ENCODE measurements around the gene PANX2. TPM values are rescaled to one million over a fixed set of nuclear protein-coding genes. Genes with fewer than 3 reads are reported as not detected.

PANX2 gene
- total and polyA plus RNA-seq, 2 of the 4 experiments (the other 2 are of a cell fraction) = 0.18 to 1.7 TPM

DNA sequence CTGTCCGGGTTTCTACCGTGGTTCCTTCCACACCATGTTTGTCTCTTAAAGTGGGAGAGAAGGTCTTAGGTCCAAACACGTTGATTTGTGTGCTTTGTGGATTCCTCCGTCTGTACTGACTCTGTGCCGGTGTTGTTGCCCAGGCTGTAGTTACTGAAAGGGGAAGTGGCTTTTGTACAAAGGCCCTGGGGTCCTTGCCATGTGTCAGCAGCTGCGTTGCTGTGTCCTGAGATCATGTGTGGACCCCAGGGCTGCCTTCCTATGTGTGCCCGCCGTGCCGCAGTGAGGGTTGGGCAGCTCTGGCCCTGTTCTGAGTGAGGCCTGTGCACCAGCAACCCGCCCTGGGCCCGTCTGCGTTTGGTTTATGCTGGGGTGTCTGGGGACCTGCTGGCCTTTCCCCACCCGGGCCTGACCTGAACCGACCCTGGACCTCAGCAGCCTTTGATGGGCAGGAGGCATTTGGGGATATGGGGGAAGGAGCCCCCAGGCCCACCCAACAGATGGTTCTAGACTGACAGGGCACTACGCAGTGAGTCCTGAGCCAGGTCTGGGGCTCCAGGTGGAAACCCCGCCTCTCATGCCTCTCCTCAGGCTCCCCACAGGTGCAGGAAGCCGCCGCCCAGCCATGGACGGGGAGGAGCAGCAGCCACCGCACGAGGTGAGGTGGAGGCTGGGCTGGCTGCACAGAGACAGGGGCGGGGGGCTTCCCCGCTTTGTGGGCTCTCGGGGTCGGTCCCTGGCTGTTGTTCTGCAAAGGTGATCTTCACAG, 22.1 kb downstream of the PANX2 start:
- in situ Hi-C loops (cut with MboI; ENCODE audit: low sequenced_read_pairs) = no loop called here
- intact Hi-C loops (cut with micrococcal nuclease) = no loop called here
- Histone ChIP-seq H4K20me1 (ENCODE audit: insufficient read depth, low read length) (peaks cover 39% of the 10 kb centered on the region), H3K23ac (ENCODE audit: low read depth, low read length) (no peak overlapping the region), H3K4ac (ENCODE audit: low read depth, low read length) (no peak overlapping the region), H3K27me3 (ENCODE audit: control insufficient read depth, insufficient read depth, low read length) (no peaks in the 10 kb centered on the region), H4K8ac (ENCODE audit: low read depth in 2 of 2, low read length in 2 of 2) (no peak overlapping the region), H3K14ac (replicated peaks; ENCODE audit: low read depth, low read length) (no peak overlapping the region), H2AK9ac (replicated peaks; ENCODE audit: low read depth, low read length, poor library complexity) (no peak overlapping the region), H2AK5ac (ENCODE audit: low read depth, low read length) (no peak overlapping the region), H3K27ac (ENCODE audit: insufficient read depth, low read length) (no peak overlapping the region), H2BK120ac (ENCODE audit: low read depth, low read length) (no peak overlapping the region), H3K9me1 (ENCODE audit: insufficient read depth, low read length) (0 out of 2 replicates have a peak, but pooled peaks cover 3% of the 10 kb centered on the region), H3K56ac (ENCODE audit: extremely low read depth, insufficient read depth, low read length) (no peak overlapping the region), H3K4me2 (ENCODE audit: low read depth, low read length) (no peak overlapping the region), H4K5ac (ENCODE audit: low read depth, low read length) (no peak overlapping the region), H2BK20ac (ENCODE audit: low read depth, low read length) (no peak overlapping the region), H2AFZ (replicated peaks; ENCODE audit: low read length, poor library complexity) (no peak overlapping the region), H3K4me1 (ENCODE audit: control insufficient read depth, insufficient read depth, low read length) (peaks cover 13% of the 10 kb centered on the region; the same call in 1 of the 2 replicates), H3K36me3 (ENCODE audit: control insufficient read depth, insufficient read depth, low read length) (peaks cover 32% of the 10 kb centered on the region), H4K91ac (ENCODE audit: insufficient read depth, low read depth, low read length) (no peak overlapping the region), H3K9ac (ENCODE audit: low read depth, low read length) (no peak overlapping the region), H2BK5ac (ENCODE audit: low read depth, low read length, poor library complexity, severe bottlenecking) (no peak overlapping the region), H3K18ac (ENCODE audit: low read depth, low read length) (no peak overlapping the region), H2BK15ac (ENCODE audit: low read depth, low read length) (no peak overlapping the region), H3K79me1 (ENCODE audit: low read depth in 1 of 2, low read length in 2 of 2) (peaks cover 14 to 55% of the 10 kb centered on the region in 2 experiments), H3K9me3 (ENCODE audit: control insufficient read depth, insufficient read depth, low read length) (no peaks in the 10 kb centered on the region), H3K4me3 (ENCODE audit: insufficient read depth, low read depth, low read length) (no peak overlapping the region)
- POLR2A ChIA-PET (ENCODE audit: unreplicated experiment) = no interaction called here
- TF ChIP-seq BHLHE40 (IDR thresholded peaks at IDR 0.05; ENCODE audit: low read depth, low read length) (no peak), CHD1 (IDR thresholded peaks at IDR 0.05; ENCODE audit: low read depth, low read length) (no peak), RCOR1 (IDR thresholded peaks at IDR 0.05; ENCODE audit: insufficient replicate concordance, low read length) (no peak)
- 98% methylated on average over 7 of the region's 25 CpGs; no CpG with 5 or more reads in 1 of the 2 experiments for WGBS, 2 experiments (ENCODE audit: extremely low coverage in 2 of 2, insufficient read length in 1 of 2)
- dilution Hi-C loops (cut with HindIII; ENCODE audit: low sequenced_read_pairs, unreplicated experiment) = no loop called here
- no peak for DNase-seq
- CTCF ChIA-PET = no interaction called here
- no TSS peak for BruUV-seq (replicated peaks)
- ATAC-seq (ENCODE audit: low read depth) = no peak

Measured in IMR-90 (cell line).